SK-N-MC (cell line): Measurements from ENCODE around the gene CNKSR1.

Experiments
- EZH2 ChIP-seq: fragments of 200-600 bp; sonication (generic); IDR thresholded peaks from one replicate; pipeline ENCODE4 v1.6.1; 2017; ENCODE audit warnings: antibody characterized with exemption
- FOXP2 ChIP-seq: optimal IDR thresholded peaks from 2 replicates; pipeline ENCODE3; 2011; ENCODE audit warnings: mild to moderate bottlenecking, moderate library complexity; ENCODE audit not compliant: insufficient read depth; ENCODE audit errors: extremely low read length, control extremely low read depth
- POLR2AphosphoS5 ChIP-seq: IDR thresholded peaks from 2 replicates; pipeline ENCODE4 v1.6.1; 2012; ENCODE audit warnings: mild to moderate bottlenecking, low read depth, low read length, borderline replicate concordance

- TF ChIP-seq EZH2 (no peak), POLR2AphosphoS5 (no peak), FOXP2 (no peak)
Observed at GRCh38 chr1:26153966-26154532, 23.2 kb upstream of the CNKSR1 start.
